Tibial artery (tissue), 4 donors: ENCODE results near the gene CANX.

Experiments used
- DNase-seq, 2 donors: peaks; one replicate each; pipeline ENCODE4 v3.0.0-alpha.2; 2019
- H3K27ac ChIP-seq, 2 donors: fragments of 200-600 bp; sonication (generic) in 1 of 2; 1 replicate in 1 of 2; 2 replicates in 1 of 2; pipeline ENCODE4 v1.5.1; 2018 to 2019; ENCODE audit warnings: mild to moderate bottlenecking in 1 of 2
- H3K27me3 ChIP-seq, 2 donors: fragments of 200-600 bp; sonication (generic) in 1 of 2; one replicate each; pipeline versions ENCODE4 v1.5.1 to v1.6.0; 2016 to 2019
- H3K36me3 ChIP-seq, 3 donors: fragments of 200-600 bp; sonication (generic) in 2 of 3; one replicate each; pipeline ENCODE4 v1.5.1; 2016 to 2019; ENCODE audit warnings: mild to moderate bottlenecking in 2 of 3
- H3K4me1 ChIP-seq, 4 donors: fragments of 200-600 bp; sonication (generic) in 2 of 4; 1 replicate in 3 of 4; 2 replicates in 1 of 4; pipeline ENCODE4 v1.5.1; 2016 to 2019
- H3K4me3 ChIP-seq, 2 donors: fragments of 200-600 bp; sonication (generic) in 1 of 2; 1 replicate in 1 of 2; 2 replicates in 1 of 2; pipeline ENCODE4 v1.5.1; 2018 to 2019; ENCODE audit warnings: mild to moderate bottlenecking in 2 of 2
- H3K9me3 ChIP-seq, 3 donors: fragments of 200-600 bp; sonication (generic) in 1 of 3; one replicate each; pipeline ENCODE4 v1.5.1; 2016 to 2019
- intact Hi-C: fragments of 100-400 bp; cut with DNase I; formaldehyde crosslinking; loops from one replicate; pipeline ENCODE4 v1.15.0; 2023; ENCODE audit warnings: low total_unique reads
- TF ChIP-seq, protein P1 (sequence below), 2 experiments: fragments of 200-600 bp in 1 of 2; fragments of 450-650 bp in 1 of 2; IDR thresholded peaks; one replicate each; pipeline ENCODE4 v1.5.1; 2017 to 2019; ENCODE audit warnings: antibody characterized with exemption in 2 of 2, mild to moderate bottlenecking in 1 of 2, moderate library complexity in 1 of 2

CANX gene

DNA sequence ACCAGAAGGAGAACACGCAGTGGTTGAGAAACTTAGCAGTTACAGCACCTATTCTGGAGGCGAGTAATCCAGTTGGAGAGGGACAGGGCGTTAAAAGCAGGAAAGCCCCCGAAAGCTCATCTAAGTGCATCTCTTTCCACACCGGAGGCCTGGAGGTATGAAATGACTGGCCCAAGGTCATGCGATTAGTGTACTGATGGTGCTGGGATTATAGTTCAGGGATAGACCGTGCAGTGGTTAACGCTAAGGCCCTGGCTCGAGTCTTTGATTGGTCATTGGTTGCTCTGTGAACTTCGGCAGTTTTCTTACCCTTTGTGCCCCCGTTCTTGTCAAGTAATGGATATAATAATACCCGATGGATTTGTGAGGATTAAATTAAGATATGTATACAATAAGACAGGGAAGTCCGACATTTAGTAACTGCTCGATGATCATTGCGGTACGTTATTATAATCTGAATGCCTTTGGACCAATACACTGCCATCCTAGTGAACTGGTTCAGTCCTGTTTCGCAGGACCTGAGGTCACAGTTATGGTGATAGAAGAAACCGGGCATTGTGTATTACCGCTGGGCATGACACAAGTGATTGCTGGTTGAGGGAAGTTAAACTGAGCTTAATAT lies 960 bp downstream of the CANX start:
- H3K4me1 ChIP-seq, result peaks cover 0 to 39% (median 19%) of the 10 kb centered on the region in 4 donors
- H3K9me3 ChIP-seq, result no peaks in the 10 kb centered on the region
- peaks cover 0 to 11% (median 7%) of the 10 kb centered on the region in 3 donors for H3K36me3 ChIP-seq
- peak overlapping the region; percentile 93 to 98 for H3K4me3 ChIP-seq
- intact Hi-C loops, result loop anchor here (1.0 to 5.0 kb wide), 2 partner anchors 32 to 158 kb away; partner anchors contain the start of gene MRNIP
- no peak for DNase-seq
- peak overlapping the region; percentile 99 to 100 for H3K27ac ChIP-seq
- no peaks in the 10 kb centered on the region for H3K27me3 ChIP-seq
- TF ChIP-seq, protein P1, sequence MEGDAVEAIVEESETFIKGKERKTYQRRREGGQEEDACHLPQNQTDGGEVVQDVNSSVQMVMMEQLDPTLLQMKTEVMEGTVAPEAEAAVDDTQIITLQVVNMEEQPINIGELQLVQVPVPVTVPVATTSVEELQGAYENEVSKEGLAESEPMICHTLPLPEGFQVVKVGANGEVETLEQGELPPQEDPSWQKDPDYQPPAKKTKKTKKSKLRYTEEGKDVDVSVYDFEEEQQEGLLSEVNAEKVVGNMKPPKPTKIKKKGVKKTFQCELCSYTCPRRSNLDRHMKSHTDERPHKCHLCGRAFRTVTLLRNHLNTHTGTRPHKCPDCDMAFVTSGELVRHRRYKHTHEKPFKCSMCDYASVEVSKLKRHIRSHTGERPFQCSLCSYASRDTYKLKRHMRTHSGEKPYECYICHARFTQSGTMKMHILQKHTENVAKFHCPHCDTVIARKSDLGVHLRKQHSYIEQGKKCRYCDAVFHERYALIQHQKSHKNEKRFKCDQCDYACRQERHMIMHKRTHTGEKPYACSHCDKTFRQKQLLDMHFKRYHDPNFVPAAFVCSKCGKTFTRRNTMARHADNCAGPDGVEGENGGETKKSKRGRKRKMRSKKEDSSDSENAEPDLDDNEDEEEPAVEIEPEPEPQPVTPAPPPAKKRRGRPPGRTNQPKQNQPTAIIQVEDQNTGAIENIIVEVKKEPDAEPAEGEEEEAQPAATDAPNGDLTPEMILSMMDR (IDR thresholded peaks at IDR 0.05), result no peak

DNA sequence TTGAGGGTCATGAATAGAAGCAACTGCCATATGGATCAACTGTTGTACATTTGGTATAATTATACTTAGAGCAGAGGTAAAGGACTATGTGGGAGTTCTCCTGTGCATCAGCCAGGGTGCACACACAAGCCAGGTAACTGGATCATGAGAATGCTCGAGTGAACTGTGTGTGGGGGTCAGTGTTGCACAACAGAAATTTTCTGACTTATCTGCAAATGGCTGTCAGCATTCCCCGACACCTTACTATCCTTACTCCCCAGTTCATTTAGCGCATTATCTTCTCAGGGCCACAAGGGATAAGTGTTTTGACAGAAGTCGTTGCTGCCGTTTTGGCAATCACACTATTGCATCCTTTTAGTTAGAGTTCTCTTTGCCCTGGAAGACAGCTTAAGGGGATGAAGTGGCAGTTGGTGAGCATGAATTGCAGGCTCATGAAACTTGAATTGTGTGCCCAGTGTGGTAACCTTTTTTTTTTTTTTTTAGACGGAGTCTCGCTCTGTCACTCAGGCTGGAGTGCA lies 1.7 kb downstream of the CANX start:
- intact Hi-C loops, result loop anchor here (1.0 kb wide), 1 partner anchor 31 kb away; no protein-coding TSS in a partner anchor
- H3K27ac ChIP-seq, result peak overlapping the region; percentile 99 to 100
- H3K4me1 ChIP-seq, result peaks cover 0 to 39% (median 19%) of the 10 kb centered on the region in 4 donors
- no peak for DNase-seq
- H3K36me3 ChIP-seq, result peaks cover 0 to 15% (median 10%) of the 10 kb centered on the region in 3 donors
- H3K27me3 ChIP-seq, result no peaks in the 10 kb centered on the region
- TF ChIP-seq, protein P1 (IDR thresholded peaks at IDR 0.05), result no peak
- H3K4me3 ChIP-seq, result peak overlapping the region; percentile 93 to 98
- H3K9me3 ChIP-seq, result no peaks in the 10 kb centered on the region

DNA sequence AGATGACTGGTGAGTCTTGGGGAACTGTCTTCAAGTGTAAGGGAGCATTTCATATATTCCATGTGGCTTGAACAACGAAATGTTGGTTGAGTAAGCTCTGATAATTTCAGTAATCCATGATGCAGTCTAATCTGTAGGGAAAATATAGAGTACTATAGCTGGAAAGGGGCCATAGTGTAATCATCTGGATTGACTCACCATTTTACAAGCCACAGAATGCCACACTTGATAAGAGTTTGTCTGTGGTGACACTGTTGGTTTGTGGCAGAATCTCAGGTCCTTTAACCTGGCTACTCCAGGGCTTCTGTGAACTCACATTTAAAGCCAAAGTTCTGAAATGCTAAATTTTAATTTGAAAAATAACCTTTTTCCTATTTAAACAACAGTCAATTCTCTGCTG lies 17.5 kb downstream of the CANX start:
- intact Hi-C loops, result no loop called here
- Histone ChIP-seq H3K9me3 (no peaks in the 10 kb centered on the region), H3K4me1 (no peaks in the 10 kb centered on the region), H3K4me3 (no peak overlapping the region), H3K27me3 (no peaks in the 10 kb centered on the region), H3K27ac (no peak overlapping the region), H3K36me3 (peaks cover 76 to 98% (median 78%) of the 10 kb centered on the region in 3 donors)
- TF ChIP-seq, protein P1 (IDR thresholded peaks at IDR 0.05), result no peak
- DNase-seq, result no peak

DNA sequence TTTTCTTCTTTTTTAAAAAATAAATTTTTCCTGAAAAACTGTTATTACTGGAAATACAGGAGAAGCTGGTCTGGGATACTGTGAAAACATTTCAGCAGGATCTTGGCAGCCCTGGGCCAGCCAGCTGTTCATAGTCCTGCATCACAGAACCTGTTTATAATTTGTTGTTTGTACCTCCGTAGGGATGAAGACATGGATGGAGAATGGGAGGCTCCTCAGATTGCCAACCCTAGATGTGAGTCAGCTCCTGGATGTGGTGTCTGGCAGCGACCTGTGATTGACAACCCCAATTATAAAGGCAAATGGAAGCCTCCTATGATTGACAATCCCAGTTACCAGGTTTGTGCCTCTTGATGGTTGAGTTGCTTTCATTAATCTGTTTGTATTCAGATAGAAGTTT lies 21.5 kb downstream of the CANX start:
- no peaks in the 10 kb centered on the region for H3K9me3 ChIP-seq
- no peak overlapping the region for H3K27ac ChIP-seq
- DNase-seq, result no peak
- TF ChIP-seq, protein P1 (IDR thresholded peaks at IDR 0.05), result no peak
- H3K36me3 ChIP-seq, result peaks cover 87 to 98% (median 88%) of the 10 kb centered on the region in 3 donors
- H3K4me1 ChIP-seq, result no peaks in the 10 kb centered on the region
- no peak overlapping the region for H3K4me3 ChIP-seq
- intact Hi-C loops, result no loop called here
- no peaks in the 10 kb centered on the region for H3K27me3 ChIP-seq

DNA sequence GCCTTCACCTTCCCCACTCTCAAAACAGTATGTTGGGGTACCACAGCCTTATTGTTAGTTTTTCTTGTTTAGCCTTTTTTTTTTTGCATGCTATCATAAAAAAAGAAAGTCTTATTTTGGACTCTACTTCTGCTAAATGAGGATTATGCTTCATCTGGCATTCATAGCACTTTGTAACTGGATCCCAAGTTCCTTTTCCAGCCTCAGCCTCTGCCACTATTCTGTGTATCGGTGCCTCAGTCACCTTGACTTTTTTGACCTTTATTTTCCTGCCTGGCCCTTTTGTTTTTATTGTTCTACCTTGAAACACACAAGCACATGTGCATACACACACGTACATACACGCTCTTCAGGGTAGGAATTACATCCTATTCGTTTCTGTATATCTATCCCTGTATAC lies 25.4 kb downstream of the CANX start:
- no peaks in the 10 kb centered on the region for H3K4me1 ChIP-seq
- TF ChIP-seq, protein P1 (IDR thresholded peaks at IDR 0.05), result no peak
- DNase-seq, result no peak
- intact Hi-C loops, result no loop called here
- peaks cover 95 to 99% (median 96%) of the 10 kb centered on the region in 3 donors for H3K36me3 ChIP-seq
- no peak overlapping the region for H3K27ac ChIP-seq
- H3K27me3 ChIP-seq, result no peaks in the 10 kb centered on the region
- no peaks in the 10 kb centered on the region for H3K9me3 ChIP-seq
- no peak overlapping the region for H3K4me3 ChIP-seq
